Raji (cell line): ENCODE results near the gene STAG1.

Experiments used
- POLR2A ChIP-seq: IDR thresholded peaks from 2 replicates; pipeline ENCODE4 v1.6.1; 2011; ENCODE audit warnings: low read depth, low read length, control low read depth; ENCODE audit not compliant: insufficient read depth

Gene STAG1

GRCh38 chr3:136294176-136294575, 458.0 kb downstream of the STAG1 start:
- TF ChIP-seq POLR2A: no peak

GRCh38 chr3:136293279-136293678, 458.9 kb downstream of the STAG1 start:
- TF ChIP-seq POLR2A: no peak

GRCh38 chr3:136292500-136292899, 459.7 kb downstream of the STAG1 start:
- TF ChIP-seq POLR2A: no peak

GRCh38 chr3:136291302-136291701, 460.9 kb downstream of the STAG1 start:
- TF ChIP-seq POLR2A: no peak
